H1 (cell line): ENCODE measurements around the gene LRRK1. TPM values are rescaled to one million over a fixed set of nuclear protein-coding genes. Genes with fewer than 3 reads are reported as not detected.

Source experiments
- CTCF ChIA-PET: fragments of 300-600 bp; sonication (Branson Sonifier 250); formaldehyde crosslinking; loops from one replicate; lab custom pipeline; 2021; ENCODE audit not compliant: partially characterized antibody; lab: Charles Lee
- POLR2A ChIA-PET: fragments of 300-600 bp; sonication (Branson Sonifier 250); formaldehyde crosslinking; loops from one replicate; lab custom pipeline; 2021; ENCODE audit warnings: inconsistent platforms; ENCODE audit not compliant: partially characterized antibody; lab: Charles Lee
- DNase-seq, 2 experiments: peaks; one replicate each; pipeline versions ENCODE4 v3.0.0 to v3.0.0-alpha.2; 2010 to 2022; ENCODE audit warnings: low spot score in 2 of 2, low read depth in 1 of 2, mixed read lengths in 1 of 2
- FAIRE-seq: peaks from 2 replicates; lab custom pipeline; 2011; peaks lifted over from hg19 to GRCh38; lab: Jason Lieb, UNC
- H2AFZ ChIP-seq: 2 replicates; pipeline ENCODE4 v1.8.1; 2012; ENCODE audit warnings: low read length, inconsistent platforms
- H2AK5ac ChIP-seq: 2 replicates; pipeline ENCODE4 v1.6.1; 2013; ENCODE audit warnings: low read depth, low read length
- H2BK120ac ChIP-seq: replicated peaks from 2 replicates; pipeline ENCODE3; 2013; ENCODE audit warnings: low read depth, low read length, inconsistent platforms
- H2BK12ac ChIP-seq: 2 replicates; pipeline ENCODE4 v1.6.1; 2013; ENCODE audit warnings: low read depth, low read length
- H2BK15ac ChIP-seq: 2 replicates; pipeline ENCODE4 v1.6.1; 2013; ENCODE audit warnings: low read length
- H2BK20ac ChIP-seq: 2 replicates; pipeline ENCODE4 v1.6.1; 2013; ENCODE audit warnings: low read length
- H2BK5ac ChIP-seq: 2 replicates; pipeline ENCODE4 v1.6.1; 2013; ENCODE audit warnings: low read depth, low read length
- H3K14ac ChIP-seq: 2 replicates; pipeline ENCODE4 v1.6.1; 2013; ENCODE audit warnings: inconsistent platforms; ENCODE audit not compliant: insufficient read length
- H3K18ac ChIP-seq: 2 replicates; pipeline ENCODE4 v1.6.1; 2013; ENCODE audit warnings: low read length; ENCODE audit errors: extremely low read depth
- H3K23ac ChIP-seq: 2 replicates; pipeline ENCODE4 v1.6.1; 2013; ENCODE audit warnings: inconsistent platforms; ENCODE audit not compliant: insufficient read length
- H3K23me2 ChIP-seq: 2 replicates; pipeline ENCODE4 v1.6.1; 2013; ENCODE audit warnings: low read depth, low read length
- H3K27ac ChIP-seq: 2 replicates; pipeline ENCODE4 v1.6.1; 2011; ENCODE audit warnings: low read depth, low read length, inconsistent platforms
- H3K27me3 ChIP-seq, 4 experiments: replicated peaks in 1 of 4; 1 replicate in 1 of 4; 2 replicates in 3 of 4; pipeline versions ENCODE4 v1.6.1 to v1.8.1; 2011 to 2013; ENCODE audit warnings: low read length in 3 of 4, mild to moderate bottlenecking in 3 of 4, inconsistent platforms in 2 of 4, mixed read lengths in 2 of 4, moderate library complexity in 1 of 4; ENCODE audit not compliant: control insufficient read depth in 3 of 4, insufficient read depth in 3 of 4; ENCODE audit errors: extremely low read depth in 1 of 4
- H3K36me3 ChIP-seq, 4 experiments: 2 replicates each; pipeline versions ENCODE4 v1.6.1 to v1.8.1; 2011 to 2013; ENCODE audit warnings: mild to moderate bottlenecking in 4 of 4, low read length in 3 of 4, moderate library complexity in 2 of 4, control low read depth in 1 of 4, inconsistent platforms in 1 of 4; ENCODE audit not compliant: insufficient read depth in 4 of 4, control insufficient read depth in 2 of 4
- H3K4ac ChIP-seq: replicated peaks from 2 replicates; pipeline ENCODE3; 2013; ENCODE audit warnings: low read length, low read depth, mixed read lengths, inconsistent platforms; ENCODE audit not compliant: insufficient read length
- H3K4me1 ChIP-seq, 4 experiments: replicated peaks in 1 of 4; 1 replicate in 1 of 4; 2 replicates in 3 of 4; pipeline versions ENCODE4 v1.6.1 to v1.8.1; 2011 to 2013; ENCODE audit warnings: low read length in 3 of 4, inconsistent platforms in 2 of 4, mixed read lengths in 1 of 4; ENCODE audit not compliant: insufficient read depth in 4 of 4, control insufficient read depth in 3 of 4
- H3K4me2 ChIP-seq, 2 experiments: 2 replicates each; pipeline versions ENCODE4 v1.6.1 to v1.8.1; 2011 to 2013; ENCODE audit warnings: low read depth in 2 of 2, low read length in 2 of 2, control low read depth in 1 of 2, inconsistent platforms in 1 of 2, mild to moderate bottlenecking in 1 of 2; ENCODE audit not compliant: insufficient read depth in 1 of 2
- H3K4me3 ChIP-seq, 4 experiments: fragments of 200-600, 300-600 bp in 1 of 4; sonication (generic), shearing (Covaris generic), sonication (Bioruptor Twin) in 1 of 4; 2 replicates each; pipeline versions ENCODE4 v1.5.1 to v1.8.1; 2011 to 2016; ENCODE audit warnings: low read length in 4 of 4, low read depth in 3 of 4, control low read depth in 2 of 4, inconsistent platforms in 2 of 4, mild to moderate bottlenecking in 2 of 4, mixed read lengths in 1 of 4, moderate library complexity in 1 of 4; ENCODE audit not compliant: insufficient read depth in 2 of 4; ENCODE audit errors: extremely low read depth in 1 of 4
- H3K56ac ChIP-seq: replicated peaks from 2 replicates; pipeline ENCODE3; 2013; ENCODE audit warnings: low read depth, mild to moderate bottlenecking, mixed read lengths, low read length, inconsistent platforms; ENCODE audit not compliant: insufficient read length
- H3K79me1 ChIP-seq: 2 replicates; pipeline ENCODE4 v1.6.1; 2013; ENCODE audit warnings: low read depth, low read length, control low read depth
- H3K79me2 ChIP-seq, 2 experiments: 2 replicates each; pipeline versions ENCODE4 v1.6.1 to v1.8.1; 2012 to 2013; ENCODE audit warnings: low read length in 2 of 2, mild to moderate bottlenecking in 2 of 2, inconsistent platforms in 1 of 2; ENCODE audit not compliant: insufficient read depth in 2 of 2, control insufficient read depth in 1 of 2
- H3K9ac ChIP-seq, 4 experiments: replicated peaks in 1 of 4; 1 replicate in 1 of 4; 2 replicates in 3 of 4; pipeline versions ENCODE4 v1.6.1 to v1.8.1; 2011 to 2013; ENCODE audit warnings: low read depth in 3 of 4, low read length in 3 of 4, control low read depth in 2 of 4, mild to moderate bottlenecking in 2 of 4, moderate library complexity in 2 of 4, inconsistent platforms in 1 of 4; ENCODE audit errors: extremely low read depth in 1 of 4
- H3K9me3 ChIP-seq, 2 experiments: 2 replicates each; pipeline versions ENCODE4 v1.6.1 to v1.8.1; 2012 to 2013; ENCODE audit warnings: mild to moderate bottlenecking in 2 of 2, moderate library complexity in 2 of 2, control low read depth in 1 of 2, inconsistent platforms in 1 of 2, low read depth in 1 of 2, low read length in 1 of 2, mixed read lengths in 1 of 2; ENCODE audit not compliant: insufficient read depth in 2 of 2
- H4K20me1 ChIP-seq, 2 experiments: replicated peaks in 1 of 2; 2 replicates each; pipeline versions ENCODE3 to v1.8.1; 2011 to 2013; ENCODE audit warnings: inconsistent platforms in 2 of 2, low read length in 2 of 2, mild to moderate bottlenecking in 1 of 2; ENCODE audit not compliant: insufficient read depth in 2 of 2, control insufficient read depth in 1 of 2
- H4K5ac ChIP-seq: 2 replicates; pipeline ENCODE4 v1.6.1; 2013; ENCODE audit warnings: low read length, low read depth, mixed read lengths, inconsistent platforms; ENCODE audit not compliant: insufficient read length
- H4K8ac ChIP-seq: 2 replicates; pipeline ENCODE4 v1.8.0; 2013; ENCODE audit warnings: mild to moderate bottlenecking, moderate library complexity, low read length, inconsistent platforms; ENCODE audit not compliant: insufficient read depth; ENCODE audit errors: extremely low read depth
- H4K91ac ChIP-seq: replicated peaks from 2 replicates; pipeline ENCODE3; 2013; ENCODE audit warnings: low read length, mixed read lengths, inconsistent platforms; ENCODE audit not compliant: insufficient read length
- BACH1 ChIP-seq: IDR thresholded peaks from 2 replicates; pipeline ENCODE4 v1.6.1; 2012; ENCODE audit warnings: low read length, improper control_type of control experiment
- BCL11A ChIP-seq, 2 experiments: IDR thresholded peaks; one replicate each; pipeline ENCODE4 v1.6.1; 2011; ENCODE audit warnings: low read depth in 2 of 2, low read length in 2 of 2, mild to moderate bottlenecking in 2 of 2
- CTBP2 ChIP-seq: IDR thresholded peaks from 2 replicates; pipeline ENCODE4 v1.7.0; 2011; ENCODE audit warnings: borderline replicate concordance, mild to moderate bottlenecking, moderate library complexity, mixed read lengths, low read length; ENCODE audit not compliant: insufficient read depth, insufficient read length
- CTCF ChIP-seq, 3 experiments: IDR thresholded peaks; 1 replicate in 2 of 3; 2 replicates in 1 of 3; pipeline versions ENCODE4 v1.5.1 to v1.6.1; 2011; ENCODE audit warnings: low read length in 3 of 3, mild to moderate bottlenecking in 3 of 3, inconsistent platforms in 2 of 3, low read depth in 1 of 3, moderate library complexity in 1 of 3; ENCODE audit not compliant: insufficient read depth in 1 of 3; ENCODE audit errors: control extremely low read depth in 1 of 3
- KDM4A ChIP-seq: IDR thresholded peaks from one replicate; pipeline ENCODE4 v1.7.1; 2012; ENCODE audit warnings: low read depth, mild to moderate bottlenecking, moderate library complexity, low read length, inconsistent platforms; ENCODE audit not compliant: severe bottlenecking
- MAFK ChIP-seq: IDR thresholded peaks from 2 replicates; pipeline ENCODE4 v1.6.1; 2012; ENCODE audit warnings: low read depth, mild to moderate bottlenecking, improper control_type of control experiment, low read length
- SIN3A ChIP-seq, 2 experiments: IDR thresholded peaks in 1 of 2; conservative IDR thresholded peaks in 1 of 2; 2 replicates each; pipeline ENCODE4 v1.6.1; 2011 to 2012; ENCODE audit warnings: low read length in 2 of 2, improper control_type of control experiment in 1 of 2, low read depth in 1 of 2, mild to moderate bottlenecking in 1 of 2
- SP1 ChIP-seq: IDR thresholded peaks from 2 replicates; pipeline ENCODE4 v1.6.1; 2011; ENCODE audit warnings: low read depth, low read length
- SUZ12 ChIP-seq: fragments of 200-600 bp; sonication (generic); IDR thresholded peaks from 2 replicates; pipeline ENCODE4 v1.6.1; 2012; ENCODE audit warnings: mild to moderate bottlenecking, inconsistent platforms, low read length, moderate library complexity, mixed read lengths
- TBP ChIP-seq: IDR thresholded peaks from 2 replicates; pipeline ENCODE4 v1.6.1; 2011; ENCODE audit warnings: low read depth, low read length, improper control_type of control experiment
- WGBS, 2 experiments: shearing (Covaris generic) in 1 of 2; methylation state at CpG; one replicate each; pipeline versions ENCODE4 v1.1.6 to v1.1.7; 2013 to 2015; ENCODE audit warnings: low lambda C conversion rate in 2 of 2, mixed read lengths in 2 of 2, inconsistent platforms in 1 of 2, low coverage in 1 of 2, missing lambda C conversion rate in 1 of 2; ENCODE audit not compliant: insufficient replicate concordance in 2 of 2, insufficient coverage in 1 of 2, insufficient read length in 1 of 2; ENCODE audit errors: extremely low coverage in 1 of 2, missing lambda C conversion rate in 1 of 2; 5-methylcytosine and 5-hydroxymethylcytosine counted together
- polyA plus RNA-seq, 7 experiments: library from polyadenylated mRNA; depleted of rRNA in 3 of 7; stranded (reverse) in 5 of 7; unstranded in 2 of 7; fragments of >200 nt in 5 of 7; fragments of 200-250 nt in 2 of 7; gene quantifications; 1 replicate in 5 of 7; 2 replicates in 1 of 7; 4 replicates in 1 of 7; pipeline versions ENCODE4 v1.2.1 to v1.2.3, GENCODE V29; 2011 to 2013; ENCODE audit warnings: missing spikeins in 2 of 7, mixed read lengths in 2 of 7
- total RNA-seq: library from RNA; stranded (reverse); fragmentation: NEBNext Ultra II Directional; extraction: Animal tissue kit (Norgen Biotek cat#: 25700); gene quantifications from 2 replicates; pipeline ENCODE4 v1.2.1, GENCODE V29; 2021

The LRRK1 gene
- total and polyA plus RNA-seq, 2 of the 8 experiments (the other 6 are each of a cell fraction or from before 2014, with no cell fraction given), result 1.2 to 3.6 TPM

- H3K79me2 ChIP-seq, result no peaks in the 10 kb centered on the region
- WGBS, 2 experiments, result 54% methylated on average over 22 of the region's 22 CpGs; no CpG with 5 or more reads in 1 of the 2 experiments
- TF ChIP-seq TBP (no peak), BCL11A (IDR thresholded peaks at IDR 0.05; ENCODE audit: low read depth in 2 of 2, low read length in 2 of 2) (no peak), SP1 (no peak), SIN3A (conservative IDR thresholded peaks at IDR 0.05 in 1 of 2, IDR thresholded peaks at IDR 0.05 in 1 of 2; ENCODE audit: low read depth in 1 of 2, low read length in 2 of 2) (peak; percentile 61 to 76; a peak in 1 of 4 replicates), BACH1 (peak; percentile 79), MAFK (peak; percentile 48; the same call in 1 of the 2 replicates), CTBP2 (peak; percentile 65), KDM4A (no peak), CTCF (IDR thresholded peaks at IDR 0.05; ENCODE audit: control extremely low read depth in 1 of 3, insufficient read depth in 1 of 3, low read depth in 1 of 3, low read length in 3 of 3) (no peak), SUZ12 (no peak)
Observed at GRCh38 chr15:101047301-101047781, 128.2 kb downstream of the LRRK1 start.

More at GRCh38 chr15:101047301-101047781, 128.2 kb downstream of the LRRK1 start:
- Histone ChIP-seq H2BK120ac (peak overlapping the region; percentile 24), H3K36me3 (no peaks in the 10 kb centered on the region), H3K9ac (no peak overlapping the region), H3K14ac (no peak overlapping the region), H3K27ac (no peak overlapping the region), H3K79me1 (no peaks in the 10 kb centered on the region), H2BK12ac (no peak overlapping the region), H4K20me1 (no peaks in the 10 kb centered on the region), H3K4ac (no peak overlapping the region), H3K23ac (no peak overlapping the region), H3K56ac (no peak overlapping the region), H2AFZ (no peak overlapping the region), H3K4me3 (no peak overlapping the region; a peak in 1 of 8 replicates), H4K5ac (no peak overlapping the region), H3K4me1 (peaks cover 0 to 9% (median 5%) of the 10 kb centered on the region in 4 experiments; a peak in 6 of 7 replicates), H3K18ac (peak overlapping the region; percentile 2; the same call in 1 of the 2 replicates), H3K23me2 (no peaks in the 10 kb centered on the region), H4K91ac (no peak overlapping the region), H2BK5ac (no peak overlapping the region), H2AK5ac (no peak overlapping the region), H3K4me2 (peak overlapping the region; percentile 34 to 47; a peak in 3 of 4 replicates), H3K9me3 (no peaks in the 10 kb centered on the region), H2BK15ac (no peak overlapping the region), H4K8ac (no peak overlapping the region), H2BK20ac (no peak overlapping the region), H3K27me3 (0 out of 7 replicates have a peak, but pooled peaks cover 0 to 2% (median 0%) of the 10 kb centered on the region in 4 experiments)
- CTCF ChIA-PET, result interaction anchor here (0.8 to 2.7 kb wide), 9 partner anchors 16 to 210 kb away, joined by 3 to 16 read pairs (median 7); no protein-coding TSS in a partner anchor
- POLR2A ChIA-PET, result interaction anchor here (0.7 to 1.3 kb wide), 6 partner anchors 14 to 149 kb away, joined by 3 to 6 read pairs (median 3); no protein-coding TSS in a partner anchor
- DNase-seq (peak in 1 of 2 experiments; percentile 53), FAIRE-seq (peak; percentile 81)
